Fibroblast of skin of left quadriceps (primary cell): Measurements from ENCODE around the gene SPTBN5.

Experiments used
- DNase-seq, 2 experiments: peaks; one replicate each; pipeline ENCODE4 v3.0.0-alpha.2; 2013; ENCODE audit warnings: low read depth in 2 of 2

SPTBN5 gene

DNA sequence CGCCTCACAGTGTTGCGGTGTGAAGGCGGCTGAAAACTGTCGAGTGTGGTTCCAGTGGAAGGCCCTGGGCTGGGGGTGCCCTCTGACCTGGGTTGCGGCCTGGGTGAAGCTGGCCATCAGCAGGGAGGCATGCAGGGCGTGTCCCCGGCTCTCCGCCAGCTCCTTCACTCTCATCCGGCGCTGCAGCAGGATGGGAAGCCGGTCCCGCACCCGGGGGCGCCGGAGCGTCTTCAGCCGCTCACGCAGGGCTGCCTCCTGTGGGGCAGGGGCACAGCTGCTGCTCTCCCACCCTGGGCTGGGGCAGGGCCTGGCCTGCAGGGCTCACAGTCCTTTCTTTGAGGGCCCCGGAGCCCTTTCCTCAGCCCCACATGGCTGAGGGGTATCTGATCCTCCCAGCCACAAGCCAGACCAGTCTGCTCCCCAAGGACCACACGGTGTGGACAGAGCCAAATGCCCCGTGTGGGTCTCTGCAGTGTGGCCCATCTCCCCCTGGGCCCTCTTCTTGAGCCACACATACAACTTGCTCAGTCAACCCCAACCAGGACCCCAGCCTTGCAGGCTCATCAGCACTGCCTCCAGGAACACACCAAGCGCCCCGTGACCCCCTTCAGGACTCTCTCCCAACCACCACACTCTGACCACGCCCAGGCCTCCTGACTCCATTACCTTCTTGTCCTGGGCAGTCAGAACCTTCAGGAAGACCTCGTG lies 26.8 kb downstream of the SPTBN5 start:
- no peak for DNase-seq

- no peak for DNase-seq
These were observed 27.6 kb downstream of the SPTBN5 start for GRCh38 chr15:41866263-41866703.

DNA sequence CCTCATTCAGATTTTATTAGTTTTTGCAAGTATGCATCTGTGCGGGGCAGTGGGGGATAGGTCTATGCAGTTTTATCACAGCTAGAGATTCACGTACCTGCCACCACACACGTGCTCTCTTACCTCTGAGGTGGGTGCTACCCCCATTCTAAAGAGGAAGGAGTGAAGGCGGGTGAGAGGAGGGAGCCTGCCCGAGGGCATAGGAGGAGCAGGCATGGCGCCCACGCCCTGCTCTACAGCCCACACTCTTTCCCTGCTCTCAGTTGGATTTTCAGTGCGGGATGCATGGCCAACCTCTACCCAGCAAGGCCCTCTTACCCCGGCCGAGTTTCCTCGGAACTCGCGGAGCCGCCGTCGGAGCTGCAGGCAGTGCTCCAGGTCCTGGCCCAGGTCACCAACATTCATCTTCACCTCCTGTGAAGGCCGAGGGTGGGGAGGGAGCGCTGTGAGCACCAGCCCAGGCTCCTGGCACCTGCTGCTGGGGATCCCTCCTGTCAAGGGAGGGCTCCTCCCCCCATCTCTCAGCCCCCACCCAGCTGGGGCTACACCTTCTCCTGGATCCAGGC lies 28.3 kb downstream of the SPTBN5 start:
- no peak for DNase-seq

DNA sequence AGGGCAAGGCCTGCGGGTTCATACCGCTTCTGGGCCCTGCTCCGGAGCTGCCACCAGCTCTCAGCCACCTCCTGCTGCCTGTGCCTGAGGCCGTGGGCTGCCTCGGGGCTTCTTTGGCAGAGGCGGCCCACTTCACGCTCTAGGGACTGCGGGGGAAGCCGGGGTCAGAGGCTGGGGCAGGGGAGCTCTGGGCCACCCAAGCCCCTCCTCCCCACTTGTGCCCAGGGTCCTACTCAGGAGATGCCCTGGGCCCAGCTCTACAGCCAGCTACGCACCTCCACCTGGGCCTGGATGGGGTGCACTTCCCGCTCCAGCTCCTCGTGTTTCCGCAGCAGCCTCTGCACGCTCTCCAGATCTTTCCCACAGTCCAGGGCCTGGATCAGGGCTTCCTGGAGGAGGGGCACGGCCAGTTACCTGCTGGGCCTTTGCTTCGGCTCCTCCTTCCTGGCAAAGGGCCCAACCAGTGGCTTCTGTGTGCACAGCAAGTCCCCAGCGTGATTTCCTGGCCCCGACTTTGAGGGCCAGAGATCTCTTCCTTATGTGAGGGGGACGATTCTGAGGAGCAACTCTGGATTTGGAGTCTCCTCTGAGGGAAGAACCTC lies 31.2 kb downstream of the SPTBN5 start:
- no peak for DNase-seq

DNA sequence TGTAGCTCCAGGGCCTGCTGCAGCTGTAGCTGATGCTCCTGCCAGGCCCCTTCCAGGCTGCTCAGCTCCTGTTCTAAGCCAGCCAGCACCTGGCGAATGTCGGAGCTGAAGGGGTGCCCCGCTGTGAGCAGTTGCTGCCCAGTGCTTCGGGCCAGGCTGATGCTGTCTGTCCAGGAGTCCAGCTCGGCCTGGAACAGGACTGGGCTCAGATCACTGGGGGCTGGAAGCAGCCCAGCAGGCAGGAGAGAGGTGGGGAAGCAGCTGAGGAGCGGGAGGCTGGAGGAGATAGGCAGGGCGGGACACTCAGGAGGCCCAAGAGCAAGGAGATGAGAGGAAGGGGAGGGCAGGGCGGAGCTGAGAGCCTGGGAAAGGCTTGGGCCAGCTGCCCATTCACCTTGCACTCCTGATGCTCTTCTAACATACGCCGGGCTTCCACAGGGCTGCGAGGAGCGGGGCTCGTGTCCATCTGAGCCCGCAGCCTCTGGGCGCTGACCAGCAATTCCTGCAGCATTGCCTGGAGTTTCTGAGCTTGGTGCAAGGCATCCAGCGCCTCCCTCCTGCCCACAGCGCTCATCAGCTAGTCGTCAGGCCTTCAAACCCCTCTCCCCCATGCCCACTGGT lies 32.0 kb downstream of the SPTBN5 start:
- DNase-seq, result no peak

DNA sequence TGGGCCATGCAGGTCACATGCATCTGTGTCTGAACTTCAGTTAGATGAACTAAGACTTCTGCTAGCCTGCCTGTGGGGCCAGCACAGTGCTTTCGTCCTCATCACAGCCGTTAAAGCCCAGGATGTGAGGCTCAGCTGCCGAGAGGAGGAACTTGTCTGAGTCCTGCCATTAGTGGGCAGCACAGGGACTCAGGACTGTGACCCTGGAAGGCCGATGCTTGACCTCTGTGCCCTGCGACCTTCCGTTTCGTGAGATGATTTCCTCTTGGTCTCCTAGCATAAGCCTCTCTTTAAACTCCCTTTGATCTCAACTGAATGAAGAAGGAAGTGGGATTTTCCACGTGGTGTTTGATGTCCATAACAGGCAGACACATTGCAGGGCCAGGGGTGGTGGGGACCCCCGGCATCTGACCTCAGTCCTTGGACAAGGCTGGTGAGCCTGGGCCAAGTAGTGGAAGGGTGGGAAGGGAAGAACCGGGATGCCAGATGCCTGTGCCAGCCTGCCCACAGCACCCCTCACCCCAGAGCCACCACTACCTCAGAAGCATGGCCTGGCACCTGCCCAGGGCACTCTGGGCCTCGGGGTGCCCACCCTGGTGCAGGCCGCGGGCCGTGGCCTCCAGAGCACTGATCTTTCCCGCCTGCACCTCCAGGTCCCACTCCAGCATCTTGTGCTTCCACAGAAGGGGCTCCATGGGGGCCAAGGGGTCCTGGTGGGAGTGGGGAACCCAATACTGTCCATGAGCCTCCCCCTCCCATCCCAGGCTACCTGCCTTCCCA lies 33.6 kb downstream of the SPTBN5 start:
- no peak for DNase-seq

DNA sequence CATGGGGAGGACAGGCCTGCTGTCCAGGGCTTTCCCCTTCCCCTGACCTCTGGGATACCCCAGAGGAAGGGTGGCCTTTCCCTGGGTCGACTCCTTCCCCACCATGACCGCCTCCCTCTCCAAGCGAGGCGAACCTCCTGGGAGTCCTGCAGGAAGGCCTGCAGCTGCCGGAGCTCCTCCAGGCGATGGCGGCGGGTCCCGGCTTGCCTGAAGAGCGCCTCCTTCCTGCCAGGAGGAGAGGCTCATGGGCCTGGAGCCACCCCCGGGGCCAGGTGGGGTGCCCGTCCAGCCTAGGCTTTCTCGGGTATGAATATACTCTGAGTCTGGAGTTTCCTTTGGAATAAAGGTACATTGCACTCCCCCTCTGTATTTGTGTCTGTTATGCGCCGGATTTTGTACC lies 35.1 kb downstream of the SPTBN5 start:
- DNase-seq, result no peak

DNA sequence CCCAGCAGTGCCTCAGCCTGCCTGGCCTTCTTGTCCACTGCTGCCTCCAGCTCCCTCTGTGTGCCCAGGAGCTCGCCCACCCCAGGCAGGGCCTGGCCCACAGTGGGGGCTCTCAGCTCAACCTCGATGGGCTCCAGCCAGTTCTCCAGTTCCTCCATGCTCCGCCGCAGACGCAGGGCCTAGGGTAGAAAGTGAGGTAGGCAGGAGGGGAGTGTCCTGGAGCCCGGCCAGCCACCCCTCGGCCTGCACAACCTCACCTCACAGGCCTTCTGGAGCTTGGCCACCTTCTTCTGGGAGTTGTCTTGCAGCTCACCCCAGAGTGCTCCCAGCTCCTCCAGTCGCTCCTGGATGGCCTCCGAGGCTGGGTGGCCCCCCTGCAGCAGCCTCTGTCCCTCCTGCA lies 36.5 kb downstream of the SPTBN5 start:
- DNase-seq, result no peak

GRCh38 chr15:41856716-41857115 lies 37.1 kb downstream of the SPTBN5 start:
- no peak for DNase-seq

DNA sequence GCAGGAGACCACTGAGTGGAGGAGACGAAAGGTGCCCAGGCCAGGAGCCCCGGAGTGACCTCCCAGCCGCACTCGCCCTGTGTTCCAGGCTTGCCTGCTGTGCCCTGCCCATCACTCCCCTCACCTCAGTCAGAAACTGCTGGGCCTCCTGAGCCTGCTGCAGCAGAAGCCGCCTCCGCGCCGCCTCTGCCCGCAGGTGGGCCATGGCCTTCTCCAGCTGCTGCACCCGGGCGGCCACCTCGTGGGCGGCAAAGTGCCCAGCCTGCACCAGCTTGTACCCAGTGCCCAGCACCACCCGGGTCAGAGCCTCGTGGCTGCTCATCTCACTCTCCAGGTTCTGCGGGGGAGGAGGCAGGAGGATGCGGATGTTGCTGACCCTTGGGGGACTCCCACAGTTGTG lies 37.6 kb downstream of the SPTBN5 start:
- no peak for DNase-seq

- DNase-seq, result no peak
These were observed 38.4 kb downstream of the SPTBN5 start for GRCh38 chr15:41855261-41855961.

GRCh38 chr15:41854443-41854842 lies 39.4 kb downstream of the SPTBN5 start:
- DNase-seq, result no peak

DNA sequence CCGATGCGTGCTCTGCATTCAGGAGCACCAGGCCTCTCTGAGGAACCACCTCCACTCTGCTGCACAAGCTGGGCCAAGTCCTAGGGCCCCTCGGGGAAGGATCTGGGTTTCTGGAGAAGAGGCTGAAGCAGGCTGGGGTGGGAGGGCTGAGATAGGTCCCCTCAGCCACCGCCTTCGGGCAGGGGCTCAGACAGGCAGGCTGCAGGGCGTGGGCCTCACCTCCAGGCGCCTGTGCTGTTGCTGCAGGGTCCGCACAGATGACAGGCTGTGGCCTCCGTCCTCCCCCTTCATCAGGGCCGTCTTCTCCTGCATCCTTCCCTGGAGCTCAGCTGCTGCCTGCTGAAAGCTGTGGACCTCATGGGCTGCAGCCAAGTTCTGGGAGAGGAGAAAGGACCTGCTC lies 40.0 kb downstream of the SPTBN5 start:
- no peak for DNase-seq

- DNase-seq, result no peak
These were observed 40.9 kb downstream of the SPTBN5 start for GRCh38 chr15:41852736-41853590.

- DNase-seq, result no peak
These were observed 42.0 kb downstream of the SPTBN5 start for GRCh38 chr15:41851755-41852370.

- DNase-seq, result no peak
These were observed 42.7 kb downstream of the SPTBN5 start for GRCh38 chr15:41851167-41851523.

DNA sequence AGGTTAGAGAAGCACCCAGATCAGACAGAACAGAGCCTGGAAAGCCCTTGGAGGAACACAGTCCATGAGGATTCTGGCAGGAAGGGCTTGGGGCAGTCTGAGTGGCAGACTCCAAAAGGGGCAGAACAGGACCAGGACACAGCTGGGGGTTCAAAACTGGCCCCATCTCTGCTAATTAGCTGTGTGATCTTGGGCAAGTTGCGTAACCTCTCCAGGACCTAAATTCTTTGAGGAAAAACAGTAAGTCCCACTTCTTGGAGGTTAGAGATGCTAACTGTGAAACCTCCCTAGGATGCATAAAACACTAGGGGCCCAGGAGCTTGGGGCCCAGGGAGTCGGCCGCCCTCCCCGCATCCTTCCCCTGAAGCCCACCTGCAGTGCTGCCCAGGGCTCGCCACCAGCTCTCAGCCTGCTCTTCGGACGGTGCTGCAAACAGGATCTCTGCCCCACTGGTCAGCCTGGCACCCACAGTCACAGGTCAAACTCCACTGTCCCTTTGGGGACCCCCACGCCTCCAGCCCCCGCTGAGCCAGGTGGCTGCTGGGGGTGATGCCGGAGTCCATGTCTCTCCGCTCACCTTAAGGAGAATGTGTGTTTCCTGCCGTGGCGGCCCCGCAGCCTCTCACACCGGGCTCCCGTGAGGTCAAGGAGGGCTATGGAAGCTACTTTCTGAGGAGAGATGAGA lies 43.2 kb downstream of the SPTBN5 start:
- no peak for DNase-seq

DNA sequence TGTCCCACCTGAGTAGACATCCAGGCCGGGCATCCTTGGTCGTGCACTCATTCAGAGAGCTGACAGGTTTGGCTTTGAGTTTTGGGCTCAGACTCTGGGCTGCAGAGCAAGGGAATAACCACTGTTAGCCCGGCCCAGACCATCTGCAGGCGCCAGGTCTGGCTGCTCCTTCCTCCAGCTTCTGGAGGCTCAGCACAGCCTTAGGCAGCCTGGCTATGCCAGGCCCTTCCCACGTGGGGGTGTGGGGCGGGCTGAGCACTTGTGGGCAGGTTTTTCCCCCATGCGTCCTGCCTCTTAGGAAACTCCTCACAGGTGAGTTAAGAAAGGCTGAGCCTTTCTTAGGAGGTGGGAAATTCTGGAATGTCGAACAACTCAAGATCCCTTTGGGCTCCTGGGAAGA lies 44.0 kb downstream of the SPTBN5 start:
- DNase-seq, result no peak

- DNase-seq, result no peak
These were observed 44.6 kb downstream of the SPTBN5 start for GRCh38 chr15:41849204-41849603.

- DNase-seq, result no peak
These were observed 45.2 kb downstream of the SPTBN5 start for GRCh38 chr15:41848631-41849030.
